Adrenal gland (tissue), 12 donors: ENCODE data around the gene RUNX1. TPM values are rescaled to one million over a fixed set of nuclear protein-coding genes. Genes with fewer than 3 reads are reported as not detected.

Experiments used
- DNase-seq, 7 donors: peaks; one replicate each; pipeline ENCODE4 v3.0.0-alpha.2; 2019 to 2020
- H3K27ac ChIP-seq, 5 donors: fragments of 200-600 bp; sonication (generic) in 4 of 5; 1 replicate in 3 of 5; 2 replicates in 2 of 5; pipeline versions ENCODE4 v1.5.1 to v1.8.0; 2016 to 2020; ENCODE audit warnings: mild to moderate bottlenecking in 1 of 5
- H3K27me3 ChIP-seq: fragments of 200-600 bp; 2 replicates; pipeline ENCODE4 v1.8.0; 2021
- H3K36me3 ChIP-seq, 2 donors: fragments of 200-600 bp; replicated peaks in 1 of 2; 1 replicate in 1 of 2; 2 replicates in 1 of 2; pipeline versions ENCODE4 v1.5.1 to v1.8.0; 2018 to 2022
- H3K4me1 ChIP-seq, 2 donors: fragments of 200-600 bp; replicated peaks in 1 of 2; 1 replicate in 1 of 2; 2 replicates in 1 of 2; pipeline versions ENCODE4 v1.5.1 to v1.8.0; 2018 to 2021
- H3K4me3 ChIP-seq, 4 donors: fragments of 200-600 bp; sonication (generic) in 3 of 4; one replicate each; pipeline ENCODE4 v1.5.1; 2016 to 2018
- H3K9me3 ChIP-seq, 3 donors: fragments of 200-600 bp; sonication (generic) in 1 of 3; replicated peaks in 1 of 3; 1 replicate in 2 of 3; 2 replicates in 1 of 3; pipeline versions ENCODE4 v1.5.1 to v1.8.0; 2016 to 2021
- CTCF ChIP-seq, 6 experiments: fragments of 450-650 bp in 4 of 6; fragments of 200-600 bp in 2 of 6; sonication (generic) in 1 of 6; IDR thresholded peaks; 1 replicate in 5 of 6; 2 replicates in 1 of 6; pipeline versions ENCODE4 v1.5.1 to v1.8.0; 2016 to 2021; ENCODE audit warnings: antibody characterized with exemption in 6 of 6, mild to moderate bottlenecking in 2 of 6, moderate library complexity in 1 of 6
- POLR2A ChIP-seq, 2 donors: fragments of 450-650 bp; IDR thresholded peaks; one replicate each; pipeline ENCODE4 v1.6.1; 2017; ENCODE audit warnings: antibody characterized with exemption in 2 of 2, mild to moderate bottlenecking in 2 of 2, moderate library complexity in 1 of 2
- WGBS, 4 donors: extraction: QIAGEN DNeasy Blood & Tissue Kit in 2 of 4; methylation state at CpG; one replicate each; pipeline versions ENCODE4 v1.1.5 to v1.1.7; 2013 to 2017; 5-methylcytosine and 5-hydroxymethylcytosine counted together
- intact Hi-C, 2 donors: fragments of 100-400 bp; cut with DNase I; formaldehyde crosslinking; loops; one replicate each; pipeline versions ENCODE4 v1.14.1 to v1.15.0; 2022 to 2023
- polyA plus RNA-seq, 3 donors: library from polyadenylated mRNA; stranded (reverse); fragments of 200-250 nt in 2 of 3; fragments of 350-450 nt in 1 of 3; fragmentation: Illumina TruSeq in 1 of 3; extraction: RNeasy Lipid Tissue Mini Kit (QIAGEN cat#74804) in 1 of 3; gene quantifications; one replicate each; pipeline ENCODE4 v1.2.3, GENCODE V29; 2013 to 2014
- total RNA-seq, 9 donors: library from RNA; depleted of rRNA in 4 of 9; stranded (reverse); fragments of >200 nt in 4 of 9; fragments of 120-200 nt in 1 of 9; fragmentation: NEBNext Ultra II Directional in 1 of 9; extraction: Animal tissue kit (Norgen Biotek cat#: 25700) in 1 of 9; gene quantifications; one replicate each; pipeline versions ENCODE4 v1.1.0 to v1.2.4, GENCODE V29; 2013 to 2023
- donor health status: healthy with polysubstance abuse.
- donor health status: Bipolar disorder and iron deficiency.
- donor health status: DM: yes; HTN: yes; CAD: no.
- donor health status: DM: no; HTN: no; CAD: no.
- donor health status: DM: no; HTN: no; CAD: no.
- donor health status: DM: yes; HTN: yes; CAD: no.

The RUNX1 gene
- total and polyA plus RNA-seq, 12 donors: 0.83 to 27.2 (median 8.2) TPM

- no peak for DNase-seq
- 72 to 89% (median 84%) methylated on average over 4 of the region's 4 CpGs for WGBS, 4 donors
- H3K4me3 ChIP-seq: no peak overlapping the region
- intact Hi-C loops: no loop called here
- no peaks in the 10 kb centered on the region for H3K36me3 ChIP-seq
- H3K27me3 ChIP-seq: no peaks in the 10 kb centered on the region
- no peak overlapping the region for H3K27ac ChIP-seq
- peaks cover 3 to 22% of the 10 kb centered on the region in 2 donors for H3K4me1 ChIP-seq
- TF ChIP-seq POLR2A (IDR thresholded peaks at IDR 0.05) (no peak), CTCF (IDR thresholded peaks at IDR 0.05) (no peak)
- no peaks in the 10 kb centered on the region for H3K9me3 ChIP-seq
Measured at GRCh38 chr21:34811368-34811767, 237.7 kb downstream of the RUNX1 start.

- WGBS, 4 donors: 73 to 92% (median 90%) methylated on average over 2 to 6 of the region's 6 CpGs
- Histone ChIP-seq H3K4me1 (peaks cover 3 to 22% of the 10 kb centered on the region in 2 donors), H3K36me3 (no peaks in the 10 kb centered on the region), H3K27me3 (no peaks in the 10 kb centered on the region), H3K27ac (no peak overlapping the region), H3K9me3 (no peaks in the 10 kb centered on the region), H3K4me3 (no peak overlapping the region)
- no peak for DNase-seq
- intact Hi-C loops: no loop called here
- TF ChIP-seq POLR2A (IDR thresholded peaks at IDR 0.05): no peak
- TF ChIP-seq CTCF (IDR thresholded peaks at IDR 0.05): no peak
Measured at GRCh38 chr21:34810786-34811185, 238.3 kb downstream of the RUNX1 start.

- TF ChIP-seq CTCF (IDR thresholded peaks at IDR 0.05) (no peak), POLR2A (IDR thresholded peaks at IDR 0.05) (no peak)
- 90 to 93% (median 91%) methylated on average over 6 of the region's 6 CpGs for WGBS, 4 donors
- intact Hi-C loops: loop anchor here in 1 of 2 donors (10.0 kb wide), 1 partner anchor 75 kb away; no protein-coding TSS in a partner anchor
- H3K27ac ChIP-seq: no peak overlapping the region
- H3K4me1 ChIP-seq: peaks cover 3 to 22% of the 10 kb centered on the region in 2 donors
- no peaks in the 10 kb centered on the region for H3K27me3 ChIP-seq
- H3K9me3 ChIP-seq: no peaks in the 10 kb centered on the region
- H3K36me3 ChIP-seq: no peaks in the 10 kb centered on the region
- DNase-seq: no peak
- no peak overlapping the region for H3K4me3 ChIP-seq
Measured at GRCh38 chr21:34809822-34810221, 239.3 kb downstream of the RUNX1 start.

GRCh38 chr21:34808569-34809204 is 240.4 kb downstream of the RUNX1 start:
- no peaks in the 10 kb centered on the region for H3K27me3 ChIP-seq
- TF ChIP-seq CTCF (IDR thresholded peaks at IDR 0.05): no peak
- TF ChIP-seq POLR2A (IDR thresholded peaks at IDR 0.05): no peak
- H3K4me1 ChIP-seq: peaks cover 3 to 22% of the 10 kb centered on the region in 2 donors
- 41 to 55% (median 46%) methylated on average over 6 to 7 of the region's 7 CpGs for WGBS, 4 donors
- H3K4me3 ChIP-seq: no peak overlapping the region
- peak in 4 of 7 donors; percentile 33 to 47 (median 44) for DNase-seq
- H3K9me3 ChIP-seq: no peaks in the 10 kb centered on the region
- intact Hi-C loops: loop anchor here in 1 of 2 donors (10.0 kb wide), 1 partner anchor 76 kb away; no protein-coding TSS in a partner anchor
- no peaks in the 10 kb centered on the region for H3K36me3 ChIP-seq
- H3K27ac ChIP-seq: peak overlapping the region in 4 of 5 donors; percentile 5 to 89 (median 76)
